Neural progenitor cell (in vitro differentiated cells): ENCODE measurements around the gene POLN.

Experiments used
- CTCF ChIP-seq: fragments of 200-600 bp; sonication (generic); IDR thresholded peaks from 2 replicates; pipeline ENCODE4 v1.5.1; 2017; ENCODE audit warnings: antibody characterized with exemption, mild to moderate bottlenecking
- EZH2 ChIP-seq: fragments of 200-600 bp; sonication (generic); IDR thresholded peaks from 2 replicates; pipeline ENCODE4 v1.6.1; 2017; ENCODE audit warnings: antibody characterized with exemption, mild to moderate bottlenecking, moderate library complexity

- no peak for TF ChIP-seq CTCF
- peak; percentile 86 for TF ChIP-seq EZH2
These were observed 181.2 kb downstream of the POLN start for GRCh38 chr4:2060611-2061185.
